Immature natural killer cell (primary cell): ENCODE measurements around the gene ITIH4. TPM values are rescaled to one million over a fixed set of nuclear protein-coding genes. Genes with fewer than 3 reads are reported as not detected.

ENCODE experiments used
- DNase-seq, 3 donors: peaks; one replicate each; pipeline ENCODE4 v3.0.0; 2022; ENCODE audit warnings: mixed read lengths in 1 of 3
- H3K27ac Mint-ChIP-seq, 6 donors: one replicate each; pipeline ENCODE4 v1.8.0; 2020; ENCODE audit warnings: mixed read lengths in 6 of 6, mild to moderate bottlenecking in 5 of 6, inconsistent platforms in 4 of 6, moderate library complexity in 3 of 6
- H3K27me3 Mint-ChIP-seq, 3 donors: one replicate each; pipeline ENCODE4 v1.8.0; 2020 to 2021; ENCODE audit warnings: low read depth in 3 of 3, mild to moderate bottlenecking in 3 of 3, mixed read lengths in 3 of 3, moderate library complexity in 3 of 3, inconsistent platforms in 1 of 3
- H3K36me3 Mint-ChIP-seq, 3 donors: one replicate each; pipeline ENCODE4 v1.8.0; 2020; ENCODE audit warnings: mixed read lengths in 3 of 3, inconsistent platforms in 2 of 3, mild to moderate bottlenecking in 2 of 3
- H3K4me1 Mint-ChIP-seq, 2 donors: one replicate each; pipeline ENCODE4 v1.8.0; 2020; ENCODE audit warnings: inconsistent platforms in 2 of 2, mild to moderate bottlenecking in 2 of 2, mixed read lengths in 2 of 2, moderate library complexity in 1 of 2
- H3K4me3 Mint-ChIP-seq, 5 donors: one replicate each; pipeline ENCODE4 v1.8.0; 2020; ENCODE audit warnings: mild to moderate bottlenecking in 5 of 5, mixed read lengths in 5 of 5, inconsistent platforms in 3 of 5, moderate library complexity in 3 of 5
- H3K9me3 Mint-ChIP-seq, 6 donors: one replicate each; pipeline ENCODE4 v1.8.0; 2020; ENCODE audit warnings: mild to moderate bottlenecking in 6 of 6, mixed read lengths in 6 of 6, inconsistent platforms in 4 of 6, moderate library complexity in 3 of 6
- polyA plus RNA-seq, 3 donors: library from polyadenylated mRNA; unstranded; fragments of 300-500 nt; fragmentation: Illumina TruSeq; gene quantifications; one replicate each; pipeline ENCODE4 v1.2.3, GENCODE V29; 2021

ITIH4 gene
- polyA plus RNA-seq, 3 donors from 2014 or later, result 0.71 TPM; not detected in 2

GRCh38 chr3:52817221-52817620 lies 13.3 kb downstream of the ITIH4 start:
- no peak overlapping the region for H3K27ac Mint-ChIP-seq
- H3K9me3 Mint-ChIP-seq, result no peaks in the 10 kb centered on the region
- peaks cover 0 to 3% (median 2%) of the 10 kb centered on the region in 3 donors for H3K27me3 Mint-ChIP-seq
- no peaks in the 10 kb centered on the region for H3K36me3 Mint-ChIP-seq
- no peaks in the 10 kb centered on the region for H3K4me1 Mint-ChIP-seq
- no peak for DNase-seq
- H3K4me3 Mint-ChIP-seq, result no peak overlapping the region

- DNase-seq, result no peak
- no peaks in the 10 kb centered on the region for H3K4me1 Mint-ChIP-seq
- H3K9me3 Mint-ChIP-seq, result no peaks in the 10 kb centered on the region
- no peak overlapping the region for H3K27ac Mint-ChIP-seq
- H3K4me3 Mint-ChIP-seq, result no peak overlapping the region
- no peaks in the 10 kb centered on the region for H3K36me3 Mint-ChIP-seq
- H3K27me3 Mint-ChIP-seq, result peaks cover 0 to 6% (median 2%) of the 10 kb centered on the region in 3 donors
These were observed 13.8 kb downstream of the ITIH4 start for GRCh38 chr3:52816654-52817053.

GRCh38 chr3:52816199-52816598 lies 14.3 kb downstream of the ITIH4 start:
- H3K4me3 Mint-ChIP-seq, result no peak overlapping the region
- no peaks in the 10 kb centered on the region for H3K36me3 Mint-ChIP-seq
- H3K9me3 Mint-ChIP-seq, result no peaks in the 10 kb centered on the region
- no peak overlapping the region for H3K27ac Mint-ChIP-seq
- no peak for DNase-seq
- H3K27me3 Mint-ChIP-seq, result peaks cover 0 to 9% (median 2%) of the 10 kb centered on the region in 3 donors
- no peaks in the 10 kb centered on the region for H3K4me1 Mint-ChIP-seq

GRCh38 chr3:52813810-52814209 lies 16.7 kb downstream of the ITIH4 start:
- no peak overlapping the region for H3K4me3 Mint-ChIP-seq
- H3K36me3 Mint-ChIP-seq, result no peaks in the 10 kb centered on the region
- no peaks in the 10 kb centered on the region for H3K9me3 Mint-ChIP-seq
- H3K27ac Mint-ChIP-seq, result no peak overlapping the region
- no peak for DNase-seq
- H3K4me1 Mint-ChIP-seq, result no peaks in the 10 kb centered on the region
- H3K27me3 Mint-ChIP-seq, result peaks cover 0 to 9% (median 0%) of the 10 kb centered on the region in 3 donors

GRCh38 chr3:52811452-52812011 lies 18.9 kb downstream of the ITIH4 start:
- Mint-ChIP-seq H3K4me3 (no peak overlapping the region), H3K27ac (no peak overlapping the region), H3K27me3 (peaks cover 0 to 7% (median 0%) of the 10 kb centered on the region in 3 donors), H3K36me3 (no peaks in the 10 kb centered on the region), H3K4me1 (peaks cover 4 to 17% of the 10 kb centered on the region in 2 donors), H3K9me3 (no peaks in the 10 kb centered on the region)
- DNase-seq, result no peak

GRCh38 chr3:52810923-52811322 lies 19.5 kb downstream of the ITIH4 start:
- H3K36me3 Mint-ChIP-seq, result no peaks in the 10 kb centered on the region
- no peaks in the 10 kb centered on the region for H3K9me3 Mint-ChIP-seq
- no peak for DNase-seq
- H3K4me3 Mint-ChIP-seq, result no peak overlapping the region
- H3K27me3 Mint-ChIP-seq, result peaks cover 0 to 7% (median 0%) of the 10 kb centered on the region in 3 donors
- H3K4me1 Mint-ChIP-seq, result peaks cover 4 to 17% of the 10 kb centered on the region in 2 donors
- H3K27ac Mint-ChIP-seq, result no peak overlapping the region

GRCh38 chr3:52809662-52810377 lies 20.7 kb downstream of the ITIH4 start:
- no peaks in the 10 kb centered on the region for H3K9me3 Mint-ChIP-seq
- H3K27ac Mint-ChIP-seq, result no peak overlapping the region
- H3K27me3 Mint-ChIP-seq, result peaks cover 0 to 7% (median 0%) of the 10 kb centered on the region in 3 donors
- H3K4me3 Mint-ChIP-seq, result no peak overlapping the region
- no peaks in the 10 kb centered on the region for H3K36me3 Mint-ChIP-seq
- peaks cover 4 to 17% of the 10 kb centered on the region in 2 donors for H3K4me1 Mint-ChIP-seq
- no peak for DNase-seq

- Mint-ChIP-seq H3K27ac (peak overlapping the region in 1 of 6 donors; percentile 2), H3K4me1 (peaks cover 4 to 17% of the 10 kb centered on the region in 2 donors), H3K4me3 (no peak overlapping the region), H3K27me3 (peaks cover 0 to 7% (median 0%) of the 10 kb centered on the region in 3 donors), H3K9me3 (no peaks in the 10 kb centered on the region), H3K36me3 (no peaks in the 10 kb centered on the region)
- DNase-seq, result no peak
These were observed 21.3 kb downstream of the ITIH4 start for GRCh38 chr3:52809149-52809548.

GRCh38 chr3:52805270-52806039 lies 25.0 kb downstream of the ITIH4 start:
- Mint-ChIP-seq H3K4me3 (no peak overlapping the region), H3K27me3 (no peaks in the 10 kb centered on the region), H3K4me1 (peaks cover 4 to 17% of the 10 kb centered on the region in 2 donors), H3K27ac (no peak overlapping the region), H3K9me3 (no peaks in the 10 kb centered on the region), H3K36me3 (no peaks in the 10 kb centered on the region)
- DNase-seq, result no peak

GRCh38 chr3:52801839-52802238 lies 28.6 kb downstream of the ITIH4 start:
- Mint-ChIP-seq H3K4me3 (no peak overlapping the region), H3K36me3 (no peaks in the 10 kb centered on the region), H3K4me1 (peaks cover 0 to 2% of the 10 kb centered on the region in 2 donors), H3K9me3 (no peaks in the 10 kb centered on the region), H3K27me3 (peaks cover 0 to under 1% (median 0%) of the 10 kb centered on the region in 3 donors), H3K27ac (no peak overlapping the region)
- DNase-seq, result no peak

- Mint-ChIP-seq H3K9me3 (no peaks in the 10 kb centered on the region), H3K27me3 (peaks cover 0 to 4% (median 0%) of the 10 kb centered on the region in 3 donors), H3K4me3 (no peak overlapping the region), H3K27ac (no peak overlapping the region), H3K36me3 (no peaks in the 10 kb centered on the region), H3K4me1 (no peaks in the 10 kb centered on the region)
- no peak for DNase-seq
These were observed 30.4 kb downstream of the ITIH4 start for GRCh38 chr3:52800079-52800478.

- H3K9me3 Mint-ChIP-seq, result no peaks in the 10 kb centered on the region
- no peaks in the 10 kb centered on the region for H3K36me3 Mint-ChIP-seq
- no peak overlapping the region for H3K4me3 Mint-ChIP-seq
- H3K27me3 Mint-ChIP-seq, result peaks cover 0 to 4% (median 0%) of the 10 kb centered on the region in 3 donors
- no peaks in the 10 kb centered on the region for H3K4me1 Mint-ChIP-seq
- no peak overlapping the region for H3K27ac Mint-ChIP-seq
- DNase-seq, result no peak
These were observed 31.4 kb downstream of the ITIH4 start for GRCh38 chr3:52798978-52799476.

GRCh38 chr3:52798376-52798977 lies 32.0 kb downstream of the ITIH4 start:
- no peak overlapping the region for H3K27ac Mint-ChIP-seq
- H3K4me1 Mint-ChIP-seq, result no peaks in the 10 kb centered on the region
- no peaks in the 10 kb centered on the region for H3K9me3 Mint-ChIP-seq
- peaks cover 0 to 4% (median 0%) of the 10 kb centered on the region in 3 donors for H3K27me3 Mint-ChIP-seq
- no peak overlapping the region for H3K4me3 Mint-ChIP-seq
- H3K36me3 Mint-ChIP-seq, result no peaks in the 10 kb centered on the region
- no peak for DNase-seq

GRCh38 chr3:52796411-52796810 lies 34.1 kb downstream of the ITIH4 start:
- Mint-ChIP-seq H3K9me3 (no peaks in the 10 kb centered on the region), H3K4me1 (no peaks in the 10 kb centered on the region), H3K27me3 (peaks cover 0 to 4% (median 2%) of the 10 kb centered on the region in 3 donors), H3K27ac (no peak overlapping the region), H3K36me3 (no peaks in the 10 kb centered on the region), H3K4me3 (no peak overlapping the region)
- DNase-seq, result no peak
